ENCODE measurements around the gene MANBA. TPM values are rescaled to one million over a fixed set of nuclear protein-coding genes. Genes with fewer than 3 reads are reported as not detected.

The MANBA gene
- 21.2 TPM for total RNA-seq
- 10 to 100 TPM; 10.7 to 17.4 (median 15.2) TPM for polyA plus RNA-seq

DNA sequence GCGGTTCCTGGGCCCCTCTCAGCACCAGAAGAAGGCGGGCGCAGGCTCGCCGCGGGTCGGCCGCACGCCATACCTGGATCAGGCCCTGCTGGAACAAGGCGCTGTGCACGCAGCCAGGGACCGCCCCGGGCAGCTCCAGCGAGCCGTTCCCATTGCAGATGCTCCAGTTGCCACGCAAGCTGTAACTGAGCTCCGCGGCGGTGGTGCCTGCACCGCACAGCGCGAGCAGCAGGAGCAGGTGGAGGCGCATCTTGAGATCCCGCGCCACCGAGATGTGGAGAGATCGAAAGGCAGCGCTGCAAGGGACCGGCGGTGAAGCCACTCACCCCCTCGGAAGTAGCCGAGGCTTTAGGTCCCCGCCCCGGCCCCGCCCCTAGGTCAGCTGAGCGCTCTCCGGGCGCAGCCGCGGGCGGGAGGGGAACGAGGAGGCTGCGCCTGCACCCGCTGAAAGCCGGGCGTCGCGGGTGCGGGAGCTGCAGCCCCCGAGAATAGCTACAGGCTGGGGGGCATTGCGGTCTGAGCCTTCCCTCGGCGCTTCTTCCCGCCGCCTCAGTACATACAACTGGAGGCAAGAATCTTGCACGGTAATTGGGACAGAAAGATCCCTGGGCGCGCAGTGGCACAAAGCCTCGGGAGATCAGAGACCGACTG lies at the start of gene MANBA:
Gene MANBA (minus strand): TSS at position 324 of the 651 bp plus-strand sequence. CDS start 74 bp downstream, at position 250.
- Histone ChIP-seq H3K4me3 (ENCODE audit: low read depth, low read length) (peak within 1 kb of the TSS; percentile 98), H3K4me1 (ENCODE audit: control insufficient read depth, insufficient read depth, low read length, poor library complexity, severe bottlenecking) (peaks cover 18% of the 10 kb centered on the region), H3K36me3 (ENCODE audit: control insufficient read depth, insufficient read depth, low read length) (no peaks in the 10 kb centered on the region), H3K9me3 (ENCODE audit: control insufficient read depth in 2 of 2, low read length in 2 of 2) (no peaks in the 10 kb centered on the region), H3K27me3 (ENCODE audit: control insufficient read depth, insufficient read depth, low read length) (no peaks in the 10 kb centered on the region), H3K27ac (ENCODE audit: insufficient read depth, low read length, poor library complexity, severe bottlenecking) (peak within 1 kb of the TSS; percentile 65)
- DNase-seq (peak; percentile 76 to 92 (median 78)), ATAC-seq (ENCODE audit: low read depth in 2 of 2) (peak; percentile 90 to 92)
- Mint-ChIP-seq H3K9me3 (no peaks in the 10 kb centered on the region), H3K27me3 (peaks cover 14% of the 10 kb centered on the region), H3K27ac (peak within 1 kb of the TSS; percentile 72 to 95 (median 84)), H3K4me3 (peak within 1 kb of the TSS; percentile 94 to 98 (median 98)), H3K36me3 (no peaks in the 10 kb centered on the region), H3K4me1 (peaks cover 29 to 44% (median 36%) of the 10 kb centered on the region in 4 donors)

- Mint-ChIP-seq H3K36me3 (peaks cover 44% of the 10 kb centered on the region), H3K27me3 (no peaks in the 10 kb centered on the region), H3K9me3 (no peaks in the 10 kb centered on the region), H3K4me3 (peak overlapping the region; percentile 16 to 75 (median 50)), H3K4me1 (peaks cover 50 to 92% (median 84%) of the 10 kb centered on the region in 4 donors), H3K27ac (peak overlapping the region in 1 of 3 donors; percentile 56)
- H3K4me1 ChIP-seq (ENCODE audit: control insufficient read depth, insufficient read depth, low read length, poor library complexity, severe bottlenecking) = peaks cover 64% of the 10 kb centered on the region
- H3K27me3 ChIP-seq (ENCODE audit: control insufficient read depth, insufficient read depth, low read length) = no peaks in the 10 kb centered on the region
- DNase-seq = no peak
- no peak for ATAC-seq (ENCODE audit: low read depth in 2 of 2)
- peak overlapping the region; percentile 55 for H3K27ac ChIP-seq (ENCODE audit: insufficient read depth, low read length, poor library complexity, severe bottlenecking)
- no peaks in the 10 kb centered on the region for H3K9me3 ChIP-seq (ENCODE audit: control insufficient read depth in 2 of 2, low read length in 2 of 2)
- H3K4me3 ChIP-seq (ENCODE audit: low read depth, low read length) = peak overlapping the region; percentile 51
- peaks cover 79% of the 10 kb centered on the region for H3K36me3 ChIP-seq (ENCODE audit: control insufficient read depth, insufficient read depth, low read length)
Observed at GRCh38 chr4:102809691-102810090, 48.9 kb upstream of the MANBA start.

GRCh38 chr4:102809190-102809589 lies 48.4 kb upstream of the MANBA start:
- peaks cover 84% of the 10 kb centered on the region for H3K36me3 ChIP-seq (ENCODE audit: control insufficient read depth, insufficient read depth, low read length)
- Mint-ChIP-seq H3K27ac (peak overlapping the region; percentile 52 to 62 (median 56)), H3K4me1 (peaks cover 50 to 90% (median 80%) of the 10 kb centered on the region in 4 donors), H3K36me3 (peaks cover 44% of the 10 kb centered on the region), H3K4me3 (peak overlapping the region; percentile 14 to 75 (median 45)), H3K27me3 (no peaks in the 10 kb centered on the region), H3K9me3 (no peaks in the 10 kb centered on the region)
- H3K4me1 ChIP-seq (ENCODE audit: control insufficient read depth, insufficient read depth, low read length, poor library complexity, severe bottlenecking) = peaks cover 61% of the 10 kb centered on the region
- peak overlapping the region; percentile 55 for H3K27ac ChIP-seq (ENCODE audit: insufficient read depth, low read length, poor library complexity, severe bottlenecking)
- peak in 1 of 3 donors; percentile 34 for DNase-seq
- H3K4me3 ChIP-seq (ENCODE audit: low read depth, low read length) = peak overlapping the region; percentile 4
- H3K27me3 ChIP-seq (ENCODE audit: control insufficient read depth, insufficient read depth, low read length) = no peaks in the 10 kb centered on the region
- ATAC-seq (ENCODE audit: low read depth in 2 of 2) = peak; percentile 71 to 79
- H3K9me3 ChIP-seq (ENCODE audit: control insufficient read depth in 2 of 2, low read length in 2 of 2) = no peaks in the 10 kb centered on the region

DNA sequence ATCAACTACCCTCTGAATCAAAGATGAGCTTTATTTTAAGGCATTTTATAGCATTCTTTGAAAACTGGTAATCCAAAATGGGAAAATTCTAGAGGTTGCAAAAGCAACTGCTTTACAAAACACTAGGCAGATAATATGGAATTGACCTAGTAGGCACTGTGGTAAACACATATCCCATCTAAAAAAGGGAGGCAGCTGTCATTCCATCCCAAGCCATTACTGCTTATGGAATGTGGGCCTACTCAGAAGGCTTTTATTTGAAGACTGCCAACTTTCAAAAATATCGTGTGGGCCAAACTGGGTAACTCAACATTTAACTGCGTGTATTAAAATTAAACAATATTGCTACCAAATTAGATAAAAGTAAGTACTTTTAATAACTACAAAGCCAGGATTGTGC lies 47.2 kb upstream of the MANBA start:
- peak overlapping the region; percentile 55 for H3K27ac ChIP-seq (ENCODE audit: insufficient read depth, low read length, poor library complexity, severe bottlenecking)
- H3K27ac Mint-ChIP-seq = peak overlapping the region in 2 of 3 donors; percentile 26 to 56
- H3K4me1 ChIP-seq (ENCODE audit: control insufficient read depth, insufficient read depth, low read length, poor library complexity, severe bottlenecking) = peaks cover 56% of the 10 kb centered on the region
- H3K9me3 ChIP-seq (ENCODE audit: control insufficient read depth in 2 of 2, low read length in 2 of 2) = no peaks in the 10 kb centered on the region
- no peak overlapping the region for H3K4me3 ChIP-seq (ENCODE audit: low read depth, low read length)
- no peaks in the 10 kb centered on the region for H3K27me3 Mint-ChIP-seq
- no peak overlapping the region for H3K4me3 Mint-ChIP-seq
- DNase-seq = no peak
- H3K4me1 Mint-ChIP-seq = peaks cover 48 to 86% (median 74%) of the 10 kb centered on the region in 4 donors
- no peak for ATAC-seq (ENCODE audit: low read depth in 2 of 2)
- H3K36me3 Mint-ChIP-seq = peaks cover 44% of the 10 kb centered on the region
- peaks cover 87% of the 10 kb centered on the region for H3K36me3 ChIP-seq (ENCODE audit: control insufficient read depth, insufficient read depth, low read length)
- no peaks in the 10 kb centered on the region for H3K27me3 ChIP-seq (ENCODE audit: control insufficient read depth, insufficient read depth, low read length)
- H3K9me3 Mint-ChIP-seq = no peaks in the 10 kb centered on the region

- no peaks in the 10 kb centered on the region for H3K27me3 Mint-ChIP-seq
- H3K9me3 Mint-ChIP-seq = no peaks in the 10 kb centered on the region
- Histone ChIP-seq H3K36me3 (ENCODE audit: control insufficient read depth, insufficient read depth, low read length) (peaks cover 90% of the 10 kb centered on the region), H3K4me3 (ENCODE audit: low read depth, low read length) (no peak overlapping the region), H3K27me3 (ENCODE audit: control insufficient read depth, insufficient read depth, low read length) (no peaks in the 10 kb centered on the region), H3K4me1 (ENCODE audit: control insufficient read depth, insufficient read depth, low read length, poor library complexity, severe bottlenecking) (peaks cover 49% of the 10 kb centered on the region), H3K27ac (ENCODE audit: insufficient read depth, low read length, poor library complexity, severe bottlenecking) (peak overlapping the region; percentile 55), H3K9me3 (ENCODE audit: control insufficient read depth in 2 of 2, low read length in 2 of 2) (no peaks in the 10 kb centered on the region)
- H3K4me1 Mint-ChIP-seq = peaks cover 51 to 83% (median 72%) of the 10 kb centered on the region in 4 donors
- H3K4me3 Mint-ChIP-seq = no peak overlapping the region
- ATAC-seq (ENCODE audit: low read depth in 2 of 2) (no peak), DNase-seq (no peak)
- no peak overlapping the region for H3K27ac Mint-ChIP-seq
- peaks cover 47% of the 10 kb centered on the region for H3K36me3 Mint-ChIP-seq
Observed at GRCh38 chr4:102807345-102807744, 46.6 kb upstream of the MANBA start.

- ATAC-seq (ENCODE audit: low read depth in 2 of 2) = no peak
- H3K27ac Mint-ChIP-seq = no peak overlapping the region
- no peak overlapping the region for H3K4me3 Mint-ChIP-seq
Observed at GRCh38 chr4:102799816-102800215, 39.0 kb upstream of the MANBA start.

DNA sequence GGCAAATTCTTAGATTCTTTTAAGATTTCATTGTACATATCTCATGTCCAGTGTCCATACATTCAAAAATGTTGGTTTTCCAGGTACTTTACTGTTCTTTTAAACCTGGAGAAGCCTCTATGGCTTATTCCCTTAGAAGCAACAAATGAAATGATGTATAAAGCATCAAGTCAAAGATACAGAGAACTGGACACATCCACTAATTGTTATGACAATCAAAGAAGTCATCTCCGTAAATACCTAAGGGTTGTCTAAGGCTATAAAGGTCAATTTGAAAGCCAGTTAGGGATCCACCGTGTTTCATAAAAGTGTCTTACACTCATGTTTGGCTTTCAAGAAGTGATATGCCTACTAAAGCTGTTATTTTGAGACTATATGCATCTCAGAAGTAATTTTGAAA lies 34.2 kb upstream of the MANBA start:
- Mint-ChIP-seq H3K27me3 (no peaks in the 10 kb centered on the region), H3K4me1 (peaks cover 16 to 25% (median 22%) of the 10 kb centered on the region in 4 donors), H3K36me3 (peaks cover 51% of the 10 kb centered on the region), H3K4me3 (no peak overlapping the region), H3K9me3 (peaks cover 0 to 7% (median 0%) of the 10 kb centered on the region in 7 donors), H3K27ac (no peak overlapping the region)
- H3K4me1 ChIP-seq (ENCODE audit: control insufficient read depth, insufficient read depth, low read length, poor library complexity, severe bottlenecking) = no peaks in the 10 kb centered on the region
- ATAC-seq (ENCODE audit: low read depth in 2 of 2) = no peak
- no peaks in the 10 kb centered on the region for H3K27me3 ChIP-seq (ENCODE audit: control insufficient read depth, insufficient read depth, low read length)
- no peak overlapping the region for H3K4me3 ChIP-seq (ENCODE audit: low read depth, low read length)
- H3K9me3 ChIP-seq (ENCODE audit: control insufficient read depth in 2 of 2, low read length in 2 of 2) = no peaks in the 10 kb centered on the region
- H3K27ac ChIP-seq (ENCODE audit: insufficient read depth, low read length, poor library complexity, severe bottlenecking) = no peak overlapping the region
- DNase-seq = no peak
- peaks cover 57% of the 10 kb centered on the region for H3K36me3 ChIP-seq (ENCODE audit: control insufficient read depth, insufficient read depth, low read length)

More at GRCh38 chr4:102799816-102800215, 39.0 kb upstream of the MANBA start:
- H3K9me3 Mint-ChIP-seq = no peaks in the 10 kb centered on the region
- no peak overlapping the region for H3K4me3 ChIP-seq (ENCODE audit: low read depth, low read length)
- no peaks in the 10 kb centered on the region for H3K9me3 ChIP-seq (ENCODE audit: control insufficient read depth in 2 of 2, low read length in 2 of 2)
- H3K27me3 ChIP-seq (ENCODE audit: control insufficient read depth, insufficient read depth, low read length) = no peaks in the 10 kb centered on the region
- DNase-seq = no peak
- H3K27ac ChIP-seq (ENCODE audit: insufficient read depth, low read length, poor library complexity, severe bottlenecking) = no peak overlapping the region
- no peaks in the 10 kb centered on the region for H3K27me3 Mint-ChIP-seq
- peaks cover 55% of the 10 kb centered on the region for H3K36me3 Mint-ChIP-seq
- peaks cover 95% of the 10 kb centered on the region for H3K36me3 ChIP-seq (ENCODE audit: control insufficient read depth, insufficient read depth, low read length)
- H3K4me1 ChIP-seq (ENCODE audit: control insufficient read depth, insufficient read depth, low read length, poor library complexity, severe bottlenecking) = peaks cover 7% of the 10 kb centered on the region
- H3K4me1 Mint-ChIP-seq = peaks cover 27 to 44% (median 38%) of the 10 kb centered on the region in 4 donors

All from CD4-positive, CD25-positive, alpha-beta regulatory T cell (primary cell).